Osteocyte (in vitro differentiated cells): ENCODE results near the gene DPH2. TPM values are rescaled to one million over a fixed set of nuclear protein-coding genes. Genes with fewer than 3 reads are reported as not detected.

Source experiments
- DNase-seq: peaks from one replicate; pipeline ENCODE4 v3.0.0; 2021; ENCODE audit warnings: mixed read lengths; ENCODE audit not compliant: unreplicated experiment; ENCODE audit errors: extremely low spot score
- H3K27ac Mint-ChIP-seq: one replicate; pipeline ENCODE4 v1.8.0; 2021; ENCODE audit warnings: mild to moderate bottlenecking, mixed read lengths; ENCODE audit not compliant: unreplicated experiment
- H3K27me3 Mint-ChIP-seq: one replicate; pipeline ENCODE4 v1.8.0; 2021; ENCODE audit warnings: mixed read lengths; ENCODE audit not compliant: unreplicated experiment
- H3K36me3 Mint-ChIP-seq: one replicate; pipeline ENCODE4 v1.8.0; 2021; ENCODE audit warnings: mixed read lengths; ENCODE audit not compliant: unreplicated experiment
- H3K4me1 Mint-ChIP-seq: one replicate; pipeline ENCODE4 v1.8.0; 2021; ENCODE audit warnings: mixed read lengths; ENCODE audit not compliant: unreplicated experiment
- H3K4me3 Mint-ChIP-seq: one replicate; pipeline ENCODE4 v1.8.0; 2021; ENCODE audit warnings: mild to moderate bottlenecking, moderate library complexity, mixed read lengths; ENCODE audit not compliant: unreplicated experiment
- H3K9me3 Mint-ChIP-seq: one replicate; pipeline ENCODE4 v1.8.0; 2021; ENCODE audit warnings: mixed read lengths; ENCODE audit not compliant: unreplicated experiment
- total RNA-seq: library from RNA; stranded (reverse); gene quantifications from 2 replicates; pipeline ENCODE4 v1.2.1, GENCODE V29; 2021
- TF ChIP-seq, protein P1 (sequence below): fragments of 200-600 bp; sonication (generic); IDR thresholded peaks from 2 replicates; pipeline ENCODE4 v1.5.0; 2021; ENCODE audit warnings: antibody characterized with exemption, mild to moderate bottlenecking, moderate library complexity

DPH2 gene
- total RNA-seq, 1 donor from 2014 or later = 22.4 TPM

DNA sequence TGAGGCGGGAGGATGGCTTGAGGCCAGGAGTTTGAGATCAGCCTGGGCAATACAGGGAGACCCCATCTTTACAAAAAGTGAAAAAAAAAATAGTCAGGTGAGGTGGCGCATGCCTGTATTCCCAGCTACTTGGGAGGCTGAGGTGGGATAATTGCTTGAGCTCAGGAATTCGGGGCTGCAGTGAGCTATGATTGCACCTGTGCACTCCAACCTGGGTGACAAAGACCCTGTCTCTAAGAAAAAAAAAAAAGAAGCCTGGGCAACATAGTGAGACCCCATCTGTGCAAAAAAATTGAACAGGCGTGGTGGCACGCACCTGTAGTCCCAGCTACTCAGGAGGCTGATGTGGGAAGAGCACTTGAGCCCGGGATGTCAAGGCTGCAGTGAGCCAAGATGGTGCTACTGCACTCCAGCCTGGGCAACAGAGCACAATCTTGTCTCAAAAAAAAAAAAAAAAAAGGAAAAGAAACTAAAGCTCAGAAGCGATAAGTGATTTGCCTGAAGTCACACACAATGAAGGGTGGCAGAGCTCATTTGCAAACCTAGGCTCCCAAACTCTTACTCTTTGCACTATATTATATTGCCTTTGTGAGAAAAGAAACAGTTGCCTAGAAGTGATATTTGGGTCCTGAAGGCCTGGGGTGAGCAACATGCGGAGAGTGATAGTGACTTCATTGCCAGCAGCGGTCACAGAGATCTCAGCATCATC, 23.6 kb downstream of the DPH2 start:
- Mint-ChIP-seq H3K9me3 (no peaks in the 10 kb centered on the region), H3K36me3 (peaks cover under 1% of the 10 kb centered on the region), H3K4me3 (no peak overlapping the region), H3K27ac (no peak overlapping the region), H3K27me3 (no peaks in the 10 kb centered on the region), H3K4me1 (peaks cover 16% of the 10 kb centered on the region)
- TF ChIP-seq, protein P1, sequence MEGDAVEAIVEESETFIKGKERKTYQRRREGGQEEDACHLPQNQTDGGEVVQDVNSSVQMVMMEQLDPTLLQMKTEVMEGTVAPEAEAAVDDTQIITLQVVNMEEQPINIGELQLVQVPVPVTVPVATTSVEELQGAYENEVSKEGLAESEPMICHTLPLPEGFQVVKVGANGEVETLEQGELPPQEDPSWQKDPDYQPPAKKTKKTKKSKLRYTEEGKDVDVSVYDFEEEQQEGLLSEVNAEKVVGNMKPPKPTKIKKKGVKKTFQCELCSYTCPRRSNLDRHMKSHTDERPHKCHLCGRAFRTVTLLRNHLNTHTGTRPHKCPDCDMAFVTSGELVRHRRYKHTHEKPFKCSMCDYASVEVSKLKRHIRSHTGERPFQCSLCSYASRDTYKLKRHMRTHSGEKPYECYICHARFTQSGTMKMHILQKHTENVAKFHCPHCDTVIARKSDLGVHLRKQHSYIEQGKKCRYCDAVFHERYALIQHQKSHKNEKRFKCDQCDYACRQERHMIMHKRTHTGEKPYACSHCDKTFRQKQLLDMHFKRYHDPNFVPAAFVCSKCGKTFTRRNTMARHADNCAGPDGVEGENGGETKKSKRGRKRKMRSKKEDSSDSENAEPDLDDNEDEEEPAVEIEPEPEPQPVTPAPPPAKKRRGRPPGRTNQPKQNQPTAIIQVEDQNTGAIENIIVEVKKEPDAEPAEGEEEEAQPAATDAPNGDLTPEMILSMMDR = no peak
- no peak for DNase-seq

DNA sequence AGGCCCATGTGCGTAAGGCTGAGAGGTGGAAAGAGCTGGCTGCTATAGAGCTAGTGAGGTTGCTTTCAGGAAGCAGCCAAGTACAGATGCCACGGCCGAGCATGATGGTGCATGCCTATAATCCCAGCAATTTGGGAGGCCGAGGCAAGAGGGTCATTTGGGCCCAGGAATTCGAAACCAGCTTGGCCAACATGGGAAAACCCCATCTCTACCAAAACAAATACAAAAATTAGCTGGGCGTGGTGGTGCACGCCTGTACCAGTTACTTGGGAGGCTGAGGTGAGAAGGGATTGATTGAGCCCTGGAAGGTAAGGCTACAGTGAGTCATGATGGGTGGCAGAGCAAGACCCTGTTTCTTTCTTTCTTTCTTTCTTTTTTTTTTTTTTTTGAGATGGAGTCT, 24.3 kb downstream of the DPH2 start:
- H3K27me3 Mint-ChIP-seq = no peaks in the 10 kb centered on the region
- DNase-seq = no peak
- no peak overlapping the region for H3K4me3 Mint-ChIP-seq
- no peak overlapping the region for H3K27ac Mint-ChIP-seq
- H3K9me3 Mint-ChIP-seq = no peaks in the 10 kb centered on the region
- H3K36me3 Mint-ChIP-seq = peaks cover 4% of the 10 kb centered on the region
- TF ChIP-seq, protein P1 = no peak
- peaks cover 16% of the 10 kb centered on the region for H3K4me1 Mint-ChIP-seq

DNA sequence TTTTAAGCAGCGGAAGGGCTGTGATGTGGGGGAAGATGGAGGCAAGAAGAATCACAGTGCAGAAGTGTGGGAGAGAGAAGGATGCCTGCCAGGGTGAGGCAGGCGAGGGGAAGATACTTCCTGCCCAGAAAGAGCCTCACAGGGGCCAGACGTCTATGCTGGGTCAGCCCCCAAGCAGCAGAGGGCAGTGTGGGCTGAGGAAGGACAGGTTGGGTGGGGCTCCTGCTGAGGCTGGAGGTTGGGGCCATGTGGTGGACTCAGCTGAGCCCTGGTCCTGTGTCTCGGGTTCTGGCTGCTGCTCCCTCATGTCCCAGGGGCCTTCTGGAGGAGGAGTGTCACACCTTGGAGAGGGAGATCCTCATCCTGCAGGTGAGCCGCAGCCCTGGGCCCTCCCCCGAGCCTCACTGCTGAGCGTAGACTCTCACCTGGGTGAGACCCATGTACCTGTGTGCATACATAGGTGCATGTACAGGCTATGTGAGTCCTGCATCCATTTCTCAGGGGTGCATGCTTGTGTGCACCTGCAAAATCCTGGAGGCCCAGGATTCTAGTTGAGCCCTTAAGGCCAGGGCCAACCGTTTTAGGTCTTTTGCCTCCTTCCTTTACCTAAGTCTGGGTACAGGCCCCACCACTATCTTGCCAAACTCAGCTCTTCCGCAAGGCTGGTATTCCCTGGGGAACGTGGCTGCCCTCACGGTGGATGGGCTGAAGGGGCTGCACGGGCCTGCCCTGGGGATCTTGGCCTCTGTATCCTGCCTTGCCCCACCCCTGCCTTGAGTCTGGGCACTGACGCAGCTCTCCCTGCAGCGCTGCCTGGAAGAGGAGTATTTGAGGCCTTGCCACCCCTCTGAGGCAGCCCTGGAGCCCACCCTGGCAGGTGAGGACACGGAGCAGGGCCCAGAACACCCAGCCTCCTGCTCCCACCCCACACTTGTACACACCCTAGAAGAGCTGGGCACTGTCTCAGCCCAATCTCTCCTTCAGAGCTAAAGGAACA, 25.3 kb downstream of the DPH2 start:
- H3K36me3 Mint-ChIP-seq = peaks cover 4% of the 10 kb centered on the region
- no peaks in the 10 kb centered on the region for H3K27me3 Mint-ChIP-seq
- no peak overlapping the region for H3K27ac Mint-ChIP-seq
- peaks cover 16% of the 10 kb centered on the region for H3K4me1 Mint-ChIP-seq
- TF ChIP-seq, protein P1 = peak; percentile 32
- DNase-seq = no peak
- no peak overlapping the region for H3K4me3 Mint-ChIP-seq
- no peaks in the 10 kb centered on the region for H3K9me3 Mint-ChIP-seq

DNA sequence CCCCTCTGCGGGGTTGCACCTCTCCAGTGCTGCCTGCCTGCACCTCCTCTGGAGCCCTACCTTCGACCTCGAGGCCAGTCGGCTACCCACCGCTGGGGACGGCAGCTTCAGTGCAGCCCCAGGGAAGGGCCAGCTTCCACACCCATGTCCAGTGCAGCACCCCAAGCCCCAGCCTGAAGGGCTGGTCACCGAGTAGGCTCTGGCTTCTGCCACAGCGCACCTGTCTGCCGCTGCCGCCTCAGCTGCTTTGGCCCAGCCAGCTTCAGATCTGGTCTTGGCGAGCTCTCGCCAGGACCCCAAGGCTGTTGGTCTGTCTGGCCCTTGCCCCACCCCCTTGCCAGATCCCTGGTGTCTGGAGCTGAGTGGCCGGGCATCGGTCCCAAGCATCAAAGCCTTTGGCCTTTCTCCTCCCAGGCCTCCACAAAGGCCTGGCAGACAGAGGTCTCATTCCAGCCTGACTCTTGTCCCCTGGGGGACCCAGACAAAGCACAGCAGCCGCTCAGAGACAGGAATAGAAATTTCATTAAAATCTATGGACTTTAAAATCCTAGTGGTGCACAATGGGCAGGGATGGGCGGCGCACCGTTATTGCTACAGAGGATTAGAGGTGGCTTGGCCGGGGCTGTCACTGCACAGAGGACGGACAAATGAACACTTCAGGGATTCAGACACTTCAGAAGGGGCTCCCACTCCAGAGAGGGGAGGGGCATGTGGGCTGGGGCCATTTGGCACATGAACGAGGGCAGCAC, 26.3 kb downstream of the DPH2 start:
- H3K9me3 Mint-ChIP-seq = no peaks in the 10 kb centered on the region
- H3K4me1 Mint-ChIP-seq = peaks cover 10% of the 10 kb centered on the region
- TF ChIP-seq, protein P1 = no peak
- H3K27me3 Mint-ChIP-seq = no peaks in the 10 kb centered on the region
- H3K36me3 Mint-ChIP-seq = peaks cover 10% of the 10 kb centered on the region
- no peak for DNase-seq
- H3K27ac Mint-ChIP-seq = no peak overlapping the region
- no peak overlapping the region for H3K4me3 Mint-ChIP-seq
